Vagina (tissue), 2 donors: ENCODE results near the gene SLC26A4.

Source experiments
- CTCF ChIP-seq, 3 experiments: fragments of 450-650 bp in 2 of 3; fragments of 200-600 bp in 1 of 3; sonication (generic) in 1 of 3; IDR thresholded peaks; one replicate each; pipeline ENCODE4 v1.5.1; 2017 to 2019; ENCODE audit warnings: antibody characterized with exemption in 3 of 3, mild to moderate bottlenecking in 2 of 3, moderate library complexity in 2 of 3
- POLR2A ChIP-seq, 2 donors: fragments of 450-650 bp; IDR thresholded peaks; one replicate each; pipeline ENCODE4 v1.6.1; 2017; ENCODE audit warnings: antibody characterized with exemption in 2 of 2, mild to moderate bottlenecking in 2 of 2, moderate library complexity in 2 of 2
- POLR2AphosphoS5 ChIP-seq, 2 donors: sonication (generic); formaldehyde crosslinking; IDR thresholded peaks; one replicate each; pipeline ENCODE4 v1.9.0; 2017; ENCODE audit warnings: antibody characterized with exemption in 2 of 2, mild to moderate bottlenecking in 2 of 2, low read depth in 1 of 2; ENCODE audit not compliant: insufficient read depth in 1 of 2

- no peak for TF ChIP-seq CTCF (IDR thresholded peaks at IDR 0.05)
- TF ChIP-seq POLR2A (IDR thresholded peaks at IDR 0.05) = no peak
- no peak for TF ChIP-seq POLR2AphosphoS5 (IDR thresholded peaks at IDR 0.05; ENCODE audit: insufficient read depth in 1 of 2, low read depth in 1 of 2)
Measured at GRCh38 chr7:107711301-107711700, 50.7 kb downstream of the SLC26A4 start.
